GM23338 (cell line): ENCODE results near the gene COX10. TPM values are rescaled to one million over a fixed set of nuclear protein-coding genes. Genes with fewer than 3 reads are reported as not detected.

ENCODE experiments used
- ATAC-seq: fragments of 200-7000 bp; cut with Tn5 transposase; 3 replicates; pipeline ENCODE4 v1.9.1; 2020
- DNase-seq: peaks from one replicate; pipeline ENCODE4 v3.0.0-alpha.2; 2015; ENCODE audit warnings: low spot score
- H2AFZ ChIP-seq: fragments of 200-600 bp; sonication (generic); 2 replicates; pipeline ENCODE4 v1.8.0; 2016; ENCODE audit warnings: antibody characterized with exemption, mild to moderate bottlenecking, moderate library complexity
- H3F3A ChIP-seq: fragments of 200-600 bp; sonication (generic); replicated peaks from 2 replicates; pipeline ENCODE4 v1.8.0; 2017; ENCODE audit warnings: antibody characterized with exemption, mixed run types, low read depth
- H3K27ac ChIP-seq: fragments of 200-600 bp; sonication (generic); 2 replicates; pipeline ENCODE4 v1.6.1; 2016; ENCODE audit warnings: low read depth
- H3K27me3 ChIP-seq: fragments of 200-600 bp; sonication (generic); 2 replicates; pipeline ENCODE4 v1.8.0; 2016; ENCODE audit warnings: mild to moderate bottlenecking, mixed run types, moderate library complexity; ENCODE audit not compliant: insufficient read depth
- H3K36me3 ChIP-seq: fragments of 200-600 bp; sonication (generic); 2 replicates; pipeline ENCODE4 v1.8.0; 2016; ENCODE audit warnings: mild to moderate bottlenecking; ENCODE audit not compliant: insufficient read depth
- H3K4me1 ChIP-seq: fragments of 200-600 bp; sonication (generic); 2 replicates; pipeline ENCODE4 v1.8.0; 2016; ENCODE audit warnings: mild to moderate bottlenecking, moderate library complexity; ENCODE audit not compliant: insufficient read depth
- H3K4me2 ChIP-seq: fragments of 200-600 bp; sonication (generic); 2 replicates; pipeline ENCODE4 v1.7.1; 2017; ENCODE audit warnings: mixed run types
- H3K4me3 ChIP-seq: fragments of 200-600 bp; sonication (generic); 2 replicates; pipeline ENCODE4 v1.6.1; 2016; ENCODE audit warnings: mixed run types
- H3K79me2 ChIP-seq: fragments of 200-600 bp; sonication (generic); replicated peaks from 2 replicates; pipeline ENCODE4 v1.8.0; 2017; ENCODE audit warnings: mild to moderate bottlenecking; ENCODE audit not compliant: insufficient read depth
- H3K9me2 ChIP-seq: fragments of 200-600 bp; sonication (generic); 2 replicates; pipeline ENCODE4 v1.8.0; 2017; ENCODE audit not compliant: insufficient read depth
- H4K20me1 ChIP-seq: fragments of 200-600 bp; sonication (generic); replicated peaks from 2 replicates; pipeline ENCODE4 v1.8.0; 2017; ENCODE audit warnings: mild to moderate bottlenecking; ENCODE audit not compliant: insufficient read depth
- H3K27ac Mint-ChIP-seq: 2 replicates; pipeline ENCODE4 v1.8.0; 2020; ENCODE audit warnings: inconsistent platforms, mild to moderate bottlenecking, moderate library complexity, mixed read lengths
- H3K27me3 Mint-ChIP-seq: 3 replicates; pipeline ENCODE4 v1.8.0; 2022; ENCODE audit warnings: low read depth, mild to moderate bottlenecking, moderate library complexity, mixed read lengths, inconsistent platforms; ENCODE audit not compliant: insufficient read depth, poor library complexity
- H3K36me3 Mint-ChIP-seq: 3 replicates; pipeline ENCODE4 v1.8.0; 2021; ENCODE audit warnings: low read depth, mild to moderate bottlenecking, inconsistent platforms, moderate library complexity, mixed read lengths
- H3K4me1 Mint-ChIP-seq: 3 replicates; pipeline ENCODE4 v1.8.0; 2020; ENCODE audit warnings: mild to moderate bottlenecking, inconsistent platforms, mixed read lengths
- H3K4me3 Mint-ChIP-seq: 3 replicates; pipeline ENCODE4 v1.8.0; 2021; ENCODE audit warnings: moderate library complexity, mild to moderate bottlenecking, inconsistent platforms, mixed read lengths
- H3K9me3 Mint-ChIP-seq: 3 replicates; pipeline ENCODE4 v1.8.0; 2020; ENCODE audit warnings: moderate library complexity, mild to moderate bottlenecking, inconsistent platforms, mixed read lengths
- CTCF ChIP-seq, 2 experiments: fragments of 200-600 bp in 1 of 2; sonication (generic) in 1 of 2; conservative IDR thresholded peaks; 2 replicates each; pipeline versions ENCODE4 v1.5.1 to v1.6.1; 2016 to 2017; ENCODE audit warnings: antibody characterized with exemption in 2 of 2, low read depth in 2 of 2, mild to moderate bottlenecking in 2 of 2, moderate library complexity in 1 of 2
- ETS1 ChIP-seq: IDR thresholded peaks from 2 replicates; pipeline ENCODE4 v1.6.1; 2016; ENCODE audit warnings: antibody characterized with exemption
- EZH2 ChIP-seq: fragments of 200-600 bp; sonication (generic); IDR thresholded peaks from one replicate; pipeline ENCODE4 v1.8.0; 2017; ENCODE audit warnings: antibody characterized with exemption, mild to moderate bottlenecking, low read depth; ENCODE audit not compliant: unreplicated experiment
- NANOG ChIP-seq: IDR thresholded peaks from 2 replicates; pipeline ENCODE4 v1.6.1; 2016; ENCODE audit warnings: antibody characterized with exemption, borderline replicate concordance
- REST ChIP-seq: IDR thresholded peaks from one replicate; pipeline ENCODE4 v1.6.1; 2018; ENCODE audit warnings: antibody characterized with exemption; ENCODE audit not compliant: unreplicated experiment
- STAT1 ChIP-seq: IDR thresholded peaks from one replicate; pipeline ENCODE4 v1.6.1; 2016; ENCODE audit warnings: antibody characterized with exemption; ENCODE audit not compliant: unreplicated experiment
- ZNF114 ChIP-seq: fragments of 250-450 bp; sonication (Bioruptor Pico); IDR thresholded peaks from 2 replicates; pipeline ENCODE4 v1.5.0; 2020; ENCODE audit warnings: mild to moderate bottlenecking, moderate library complexity
- ZNF462 ChIP-seq: fragments of 250-450 bp; sonication (Bioruptor Pico); IDR thresholded peaks from 2 replicates; pipeline ENCODE4 v1.5.0; 2020; ENCODE audit warnings: mild to moderate bottlenecking, moderate library complexity
- polyA plus RNA-seq: library from polyadenylated mRNA; unstranded; fragments of >200 nt; fragmentation: Nextera tagmentation; extraction: Ambion mirVana; gene quantifications from 2 replicates; pipeline ENCODE4 v1.2.1, GENCODE V29; 2016
- total RNA-seq: library from RNA; depleted of rRNA; stranded (reverse); fragments of >200 nt; shearing (Covaris generic); gene quantifications from 2 replicates; pipeline ENCODE4 v1.2.3, GENCODE V29; 2014

COX10 gene
- total and polyA plus RNA-seq, 2 experiments from 2014 or later, result 25.7 to 46.6 TPM

- TF ChIP-seq EZH2 (no peak), NANOG (no peak), ZNF114 (CRISPR knock-in tag) (no peak), STAT1 (no peak), ETS1 (no peak), REST (no peak)
Observed at GRCh38 chr17:14052886-14053615, 16.3 kb upstream of the COX10 start (continued).

- 0 out of 2 replicates have a peak, but pooled peaks cover 9% of the 10 kb centered on the region for H4K20me1 ChIP-seq
- Mint-ChIP-seq H3K27me3 (no peaks in the 10 kb centered on the region), H3K9me3 (no peaks in the 10 kb centered on the region), H3K4me3 (no peak overlapping the region), H3K36me3 (peaks cover 8% of the 10 kb centered on the region; the same call in 2 of the 3 replicates), H3K4me1 (no peaks in the 10 kb centered on the region), H3K27ac (no peak overlapping the region)
- H3K27me3 ChIP-seq, result no peaks in the 10 kb centered on the region
- H3F3A ChIP-seq, result no peaks in the 10 kb centered on the region
- H3K4me3 ChIP-seq, result no peak overlapping the region
- no peak for DNase-seq
- 0 out of 2 replicates have a peak, but pooled peaks cover 5% of the 10 kb centered on the region for H3K36me3 ChIP-seq
- no peak for ATAC-seq
- no peaks in the 10 kb centered on the region for H3K4me1 ChIP-seq
- H2AFZ ChIP-seq, result no peak overlapping the region
- no peaks in the 10 kb centered on the region for H3K79me2 ChIP-seq
- H3K27ac ChIP-seq, result no peak overlapping the region
- H3K4me2 ChIP-seq, result no peak overlapping the region
- H3K9me2 ChIP-seq, result no peaks in the 10 kb centered on the region
- no peak for TF ChIP-seq CTCF (conservative IDR thresholded peaks at IDR 0.05; ENCODE audit: low read depth in 2 of 2)
- no peak for TF ChIP-seq NANOG
- no peak for TF ChIP-seq ZNF462
Observed at GRCh38 chr17:14057591-14057990, 11.7 kb upstream of the COX10 start.
